Adrenal gland (tissue), 5 donors: ENCODE data around the gene UBAP1.

Experiments used
- POLR2A ChIP-seq, 2 donors: fragments of 450-650 bp; IDR thresholded peaks; one replicate each; pipeline ENCODE4 v1.6.1; 2017; ENCODE audit warnings: antibody characterized with exemption in 2 of 2, mild to moderate bottlenecking in 2 of 2, moderate library complexity in 1 of 2
- TF ChIP-seq, protein P1 (sequence below), 6 experiments: fragments of 450-650 bp in 4 of 6; fragments of 200-600 bp in 2 of 6; sonication (generic) in 1 of 6; IDR thresholded peaks; 1 replicate in 5 of 6; 2 replicates in 1 of 6; pipeline versions ENCODE4 v1.5.1 to v1.8.0; 2016 to 2021; ENCODE audit warnings: antibody characterized with exemption in 6 of 6, mild to moderate bottlenecking in 2 of 6, moderate library complexity in 1 of 6
- donor health status: DM: no; HTN: no; CAD: no.

DNA sequence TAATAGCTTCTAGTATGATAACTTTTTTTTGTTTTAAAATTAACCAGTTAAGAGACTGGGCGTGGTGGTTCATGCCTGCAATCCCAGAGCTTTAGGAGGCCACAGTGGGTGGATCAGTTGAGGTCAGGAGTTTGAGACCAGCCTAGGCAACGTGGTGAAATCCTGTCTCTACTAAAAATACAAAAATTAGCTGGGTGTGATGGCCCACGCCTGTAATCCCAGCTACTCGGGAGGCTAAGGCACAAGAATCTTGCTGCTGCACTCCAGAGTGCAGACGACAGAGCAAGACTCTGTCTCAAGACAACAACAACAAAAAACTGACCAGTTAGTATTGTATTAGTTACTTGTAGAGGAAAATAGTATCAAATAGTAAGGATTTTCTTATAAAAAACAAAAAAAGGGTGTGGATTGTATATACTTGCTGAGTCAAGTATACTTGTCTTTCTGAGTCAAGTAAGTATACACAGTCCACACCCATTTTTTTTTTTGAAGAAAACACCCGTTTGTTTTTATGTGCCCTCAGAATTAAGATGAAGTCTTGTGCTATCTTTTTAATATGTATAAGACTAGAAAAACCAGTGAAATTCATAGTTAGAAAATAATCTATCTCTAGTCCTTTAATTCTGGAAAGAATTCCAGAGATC, 25.3 kb downstream of the UBAP1 start:
- TF ChIP-seq, protein P1, sequence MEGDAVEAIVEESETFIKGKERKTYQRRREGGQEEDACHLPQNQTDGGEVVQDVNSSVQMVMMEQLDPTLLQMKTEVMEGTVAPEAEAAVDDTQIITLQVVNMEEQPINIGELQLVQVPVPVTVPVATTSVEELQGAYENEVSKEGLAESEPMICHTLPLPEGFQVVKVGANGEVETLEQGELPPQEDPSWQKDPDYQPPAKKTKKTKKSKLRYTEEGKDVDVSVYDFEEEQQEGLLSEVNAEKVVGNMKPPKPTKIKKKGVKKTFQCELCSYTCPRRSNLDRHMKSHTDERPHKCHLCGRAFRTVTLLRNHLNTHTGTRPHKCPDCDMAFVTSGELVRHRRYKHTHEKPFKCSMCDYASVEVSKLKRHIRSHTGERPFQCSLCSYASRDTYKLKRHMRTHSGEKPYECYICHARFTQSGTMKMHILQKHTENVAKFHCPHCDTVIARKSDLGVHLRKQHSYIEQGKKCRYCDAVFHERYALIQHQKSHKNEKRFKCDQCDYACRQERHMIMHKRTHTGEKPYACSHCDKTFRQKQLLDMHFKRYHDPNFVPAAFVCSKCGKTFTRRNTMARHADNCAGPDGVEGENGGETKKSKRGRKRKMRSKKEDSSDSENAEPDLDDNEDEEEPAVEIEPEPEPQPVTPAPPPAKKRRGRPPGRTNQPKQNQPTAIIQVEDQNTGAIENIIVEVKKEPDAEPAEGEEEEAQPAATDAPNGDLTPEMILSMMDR (IDR thresholded peaks at IDR 0.05): no peak
- no peak for TF ChIP-seq POLR2A (IDR thresholded peaks at IDR 0.05)
